Measurements from ENCODE around the gene TCF19.

Gene TCF19

DNA sequence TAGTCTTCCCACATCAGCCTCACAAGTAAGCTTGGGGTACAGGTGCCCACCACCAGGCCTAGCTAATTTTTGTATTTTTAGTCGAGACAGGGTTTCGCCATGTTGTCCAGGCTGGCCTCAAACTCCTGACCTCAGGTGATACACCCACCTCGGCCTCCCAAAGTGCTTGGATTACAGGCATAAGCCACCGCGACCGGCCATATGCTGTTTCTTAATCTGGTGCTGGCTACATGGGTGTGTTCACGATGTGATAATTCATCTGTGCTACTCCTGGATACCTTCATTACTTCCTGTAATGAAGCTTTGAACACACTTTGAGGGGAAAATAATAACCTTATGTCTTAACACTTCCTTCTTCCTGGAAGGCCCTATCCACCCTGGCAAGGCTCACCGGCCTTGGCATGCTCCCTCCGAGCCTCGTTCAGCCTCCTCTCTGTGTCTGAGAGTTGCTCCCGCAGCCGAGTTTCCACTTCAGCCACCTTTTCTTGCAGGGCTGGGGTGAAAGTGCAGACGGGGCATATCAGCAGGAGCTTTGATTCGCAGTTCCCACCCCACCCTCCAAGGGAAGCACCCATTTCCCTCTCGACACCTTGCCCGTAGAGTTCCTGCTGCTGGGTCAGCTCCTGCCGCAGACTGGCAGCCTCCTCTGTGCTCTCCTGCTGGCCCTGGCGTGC, 14.0 kb upstream of the TCF19 start:
- H3K4me3 ChIP-seq (ENCODE audit: low read depth, low read length) = no peak overlapping the region
- TF ChIP-seq, protein P1, sequence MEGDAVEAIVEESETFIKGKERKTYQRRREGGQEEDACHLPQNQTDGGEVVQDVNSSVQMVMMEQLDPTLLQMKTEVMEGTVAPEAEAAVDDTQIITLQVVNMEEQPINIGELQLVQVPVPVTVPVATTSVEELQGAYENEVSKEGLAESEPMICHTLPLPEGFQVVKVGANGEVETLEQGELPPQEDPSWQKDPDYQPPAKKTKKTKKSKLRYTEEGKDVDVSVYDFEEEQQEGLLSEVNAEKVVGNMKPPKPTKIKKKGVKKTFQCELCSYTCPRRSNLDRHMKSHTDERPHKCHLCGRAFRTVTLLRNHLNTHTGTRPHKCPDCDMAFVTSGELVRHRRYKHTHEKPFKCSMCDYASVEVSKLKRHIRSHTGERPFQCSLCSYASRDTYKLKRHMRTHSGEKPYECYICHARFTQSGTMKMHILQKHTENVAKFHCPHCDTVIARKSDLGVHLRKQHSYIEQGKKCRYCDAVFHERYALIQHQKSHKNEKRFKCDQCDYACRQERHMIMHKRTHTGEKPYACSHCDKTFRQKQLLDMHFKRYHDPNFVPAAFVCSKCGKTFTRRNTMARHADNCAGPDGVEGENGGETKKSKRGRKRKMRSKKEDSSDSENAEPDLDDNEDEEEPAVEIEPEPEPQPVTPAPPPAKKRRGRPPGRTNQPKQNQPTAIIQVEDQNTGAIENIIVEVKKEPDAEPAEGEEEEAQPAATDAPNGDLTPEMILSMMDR (IDR thresholded peaks at IDR 0.05; ENCODE audit: low read depth, low read length, missing control alignments) = no peak
- in situ Hi-C loops (cut with HindIII; ENCODE audit: low sequenced_read_pairs) = no loop called here
- no peak for DNase-seq (ENCODE audit: low read depth)

DNA sequence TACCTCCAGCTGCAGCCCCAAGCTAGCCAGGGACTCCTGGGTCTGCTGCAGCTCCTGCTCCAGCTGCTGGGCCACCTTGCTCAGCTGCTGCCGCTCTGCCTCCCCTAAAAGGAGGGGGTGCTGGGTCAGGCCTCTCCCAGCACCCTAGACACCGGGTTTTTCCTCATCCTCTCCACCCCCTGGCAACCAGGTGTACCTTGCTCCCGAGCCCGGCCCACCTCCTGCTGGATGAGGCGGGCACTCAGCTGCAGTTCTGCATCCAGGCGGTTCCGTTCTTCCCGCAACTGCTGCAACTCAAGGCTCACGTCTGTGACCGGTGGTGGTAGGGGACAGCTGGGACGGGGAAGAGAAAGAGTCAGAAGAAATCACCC, 13.4 kb upstream of the TCF19 start:
- TF ChIP-seq, protein P1 (IDR thresholded peaks at IDR 0.05; ENCODE audit: low read depth, low read length, missing control alignments) = no peak
- in situ Hi-C loops (cut with HindIII; ENCODE audit: low sequenced_read_pairs) = loop anchor here (5.0 kb wide), 1 partner anchor 33 kb away; the partner anchor contains the start of genes C6orf15 and PSORS1C1
- no peak for DNase-seq (ENCODE audit: low read depth)
- no peak overlapping the region for H3K4me3 ChIP-seq (ENCODE audit: low read depth, low read length)

DNA sequence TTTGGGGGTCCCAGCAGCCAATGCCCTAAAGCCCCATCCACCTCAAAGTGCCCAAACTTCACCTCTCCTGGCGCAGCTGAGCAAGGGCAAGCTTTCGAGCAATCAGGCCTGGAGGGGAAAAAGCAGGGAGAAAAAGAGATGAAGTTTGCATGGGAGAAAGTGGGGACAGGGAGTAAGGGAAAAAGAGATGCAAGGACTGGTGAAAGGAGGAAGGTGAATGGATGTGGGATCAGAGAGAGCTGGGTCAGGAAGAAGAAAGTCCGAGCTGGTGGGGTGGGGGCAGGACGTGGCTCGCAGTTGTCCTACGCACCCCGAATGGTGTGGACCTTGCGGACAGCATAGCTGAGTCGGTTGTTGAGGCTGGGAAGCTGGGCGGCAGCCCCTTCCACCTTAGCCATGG, 13.0 kb upstream of the TCF19 start:
- DNase-seq (ENCODE audit: low read depth) = no peak
- H3K4me3 ChIP-seq (ENCODE audit: low read depth, low read length) = no peak overlapping the region
- in situ Hi-C loops (cut with HindIII; ENCODE audit: low sequenced_read_pairs) = loop anchor here (5.0 kb wide), 1 partner anchor 33 kb away; the partner anchor contains the start of genes C6orf15 and PSORS1C1
- TF ChIP-seq, protein P1 (IDR thresholded peaks at IDR 0.05; ENCODE audit: low read depth, low read length, missing control alignments) = no peak

DNA sequence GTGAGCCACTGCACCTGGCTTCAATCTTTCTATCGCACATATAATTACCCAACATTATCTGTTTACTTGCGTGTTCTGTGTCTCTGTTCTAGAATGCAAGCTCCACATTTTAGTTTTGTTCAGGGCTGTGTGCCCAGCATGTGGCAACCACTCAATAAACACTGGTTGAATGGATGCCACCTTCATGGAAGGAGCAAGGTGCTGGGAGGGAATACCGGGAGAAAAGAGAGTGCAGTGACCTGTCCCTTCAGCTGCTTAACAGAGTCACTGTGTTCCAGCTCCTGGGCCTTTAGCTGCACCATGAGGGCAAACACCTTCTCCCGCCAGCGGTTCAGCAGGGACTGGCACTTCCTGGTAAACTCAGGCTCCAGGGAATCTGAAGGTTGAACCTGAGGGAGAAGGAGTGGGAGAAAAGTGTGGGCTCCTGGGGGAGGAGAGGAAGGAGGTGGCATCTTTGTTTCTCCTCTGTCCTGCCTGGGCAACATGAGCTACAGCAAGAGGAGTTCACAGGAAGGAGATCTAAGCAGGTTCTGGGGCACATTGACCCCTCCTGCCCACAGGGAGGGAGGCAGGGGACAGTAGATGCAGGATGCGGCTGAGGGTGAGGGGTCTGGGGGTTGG, 8.5 kb upstream of the TCF19 start:
- no peak for DNase-seq (ENCODE audit: low read depth)
- in situ Hi-C loops (cut with HindIII; ENCODE audit: low sequenced_read_pairs) = loop anchor here (5.0 kb wide), 1 partner anchor 38 kb away; the partner anchor contains the start of genes C6orf15 and PSORS1C1
- TF ChIP-seq, protein P1 (IDR thresholded peaks at IDR 0.05; ENCODE audit: low read depth, low read length, missing control alignments) = no peak

DNA sequence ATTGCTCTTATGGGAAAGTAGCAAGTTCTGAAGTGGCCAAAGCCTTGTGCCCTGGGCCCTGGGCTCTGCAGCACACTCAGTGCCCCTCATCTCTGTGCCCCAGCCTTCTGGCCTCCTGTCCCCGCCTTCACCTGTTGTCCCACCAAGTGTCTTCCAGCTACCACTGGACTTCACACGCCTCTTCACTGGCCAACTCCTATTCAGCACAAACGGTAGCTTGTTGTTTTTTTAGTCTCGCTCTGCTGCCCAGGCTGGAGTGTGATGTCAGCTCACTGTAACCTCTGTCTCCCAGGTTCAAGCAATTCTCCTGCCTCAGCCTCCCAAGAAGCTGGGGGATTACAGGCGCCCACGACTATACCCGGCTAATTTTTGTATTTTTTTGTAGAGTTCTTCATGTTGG, 5.6 kb upstream of the TCF19 start:
- no peak overlapping the region for H3K4me3 ChIP-seq (ENCODE audit: low read depth, low read length)
- no peak for DNase-seq (ENCODE audit: low read depth)
- in situ Hi-C loops (cut with HindIII; ENCODE audit: low sequenced_read_pairs) = no loop called here
- TF ChIP-seq, protein P1 (IDR thresholded peaks at IDR 0.05; ENCODE audit: low read depth, low read length, missing control alignments) = no peak

More for the DNA sequence above, 8.5 kb upstream of the TCF19 start:
- no peak overlapping the region for H3K4me3 ChIP-seq (ENCODE audit: low read depth, low read length)

DNA sequence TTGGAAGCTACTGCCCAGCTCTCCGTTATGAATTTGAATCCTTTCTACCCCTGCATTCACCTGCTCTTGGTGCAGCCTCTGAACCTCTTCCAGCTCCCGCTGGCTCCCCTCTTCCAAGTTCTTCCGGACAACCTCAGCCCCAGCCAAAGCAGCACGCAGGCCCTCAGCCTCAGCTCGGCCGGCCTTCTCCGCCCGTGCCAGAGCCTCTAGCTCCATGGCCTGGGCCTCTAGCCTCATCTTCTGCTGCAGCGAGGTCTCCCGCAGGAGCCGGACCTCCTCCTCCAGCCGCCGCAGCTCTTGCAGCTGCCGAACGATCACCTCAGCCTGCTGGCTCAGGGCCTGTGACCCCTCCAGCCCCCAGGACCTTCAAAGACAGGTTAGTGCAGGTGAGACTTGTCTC, 4.0 kb upstream of the TCF19 start:
- in situ Hi-C loops (cut with HindIII; ENCODE audit: low sequenced_read_pairs) = no loop called here
- TF ChIP-seq, protein P1 (IDR thresholded peaks at IDR 0.05; ENCODE audit: low read depth, low read length, missing control alignments) = no peak
- no peak for DNase-seq (ENCODE audit: low read depth)
- no peak overlapping the region for H3K4me3 ChIP-seq (ENCODE audit: low read depth, low read length)
